ENCODE data around the gene RPUSD2.
A peak's percentile ranks its signal among the peaks of the same experiment; 100 is the strongest.
"Not testable (repeated sequence)": the region's sequence is repeated elsewhere in the genome, so short reads cannot be mapped to it uniquely, and the experiment has no call there.

Gene RPUSD2

DNA sequence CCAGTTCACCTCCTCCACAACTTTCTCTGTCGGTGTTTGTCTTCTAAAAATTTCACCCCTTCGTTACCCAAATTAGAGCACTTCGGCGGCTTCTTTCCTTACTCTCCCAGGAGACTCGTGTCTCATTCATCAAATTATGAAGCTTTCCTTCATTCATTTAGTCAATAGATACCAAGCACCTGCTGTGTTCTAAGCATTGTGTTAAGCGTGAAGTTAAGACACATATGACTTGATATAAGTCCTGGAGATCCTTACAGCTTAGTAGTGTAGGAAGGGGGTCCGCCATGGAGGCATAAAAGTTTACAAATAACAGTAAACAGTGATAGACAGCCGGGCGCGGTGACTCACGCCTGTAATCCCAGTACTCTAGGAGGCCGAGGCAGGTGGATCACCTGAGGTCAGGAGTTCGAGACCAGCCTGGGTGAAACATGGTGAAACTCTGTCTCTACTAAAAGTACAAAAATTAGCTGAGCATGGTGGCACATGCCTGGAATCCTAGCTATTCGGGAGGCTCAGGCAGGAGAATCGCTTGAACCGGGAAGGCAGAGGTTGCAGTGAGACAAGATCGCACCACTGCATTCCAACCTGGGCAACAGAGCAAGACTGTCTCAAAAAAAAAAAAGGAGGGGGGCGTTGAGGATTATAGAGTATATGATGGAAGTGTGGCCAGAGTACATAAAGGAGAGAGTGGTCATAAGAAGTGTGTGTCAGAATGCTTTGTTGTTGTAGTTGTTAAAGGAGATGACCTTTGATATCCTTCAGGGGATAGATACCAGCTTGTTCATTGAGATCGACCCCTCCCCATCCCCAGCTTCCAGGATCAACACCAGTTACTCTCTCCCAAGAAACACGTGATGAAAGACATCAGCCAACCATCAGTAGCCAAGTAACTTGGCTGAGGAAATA, 3.5 kb upstream of the RPUSD2 start:
- DNase-seq, result no peak

DNA sequence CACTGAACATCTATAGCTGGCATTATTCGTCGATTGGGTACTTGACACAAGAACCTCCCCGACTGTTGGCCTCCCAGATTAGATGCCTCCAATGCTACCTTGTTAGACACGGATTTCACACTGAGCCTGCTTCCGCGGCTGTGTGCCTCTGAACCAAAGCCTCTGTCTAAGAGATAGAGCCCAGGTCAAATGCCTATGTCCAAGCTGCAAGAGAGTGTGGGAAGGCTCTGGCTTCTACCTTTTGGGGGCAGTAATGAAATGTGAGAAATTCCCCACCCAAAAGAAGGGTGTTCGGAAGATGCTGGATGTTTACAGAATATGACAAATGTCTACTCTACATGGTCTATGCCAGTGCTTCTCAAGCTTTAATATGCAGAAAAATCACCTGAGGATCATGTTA, 2.0 kb upstream of the RPUSD2 start:
- no peak for DNase-seq

DNA sequence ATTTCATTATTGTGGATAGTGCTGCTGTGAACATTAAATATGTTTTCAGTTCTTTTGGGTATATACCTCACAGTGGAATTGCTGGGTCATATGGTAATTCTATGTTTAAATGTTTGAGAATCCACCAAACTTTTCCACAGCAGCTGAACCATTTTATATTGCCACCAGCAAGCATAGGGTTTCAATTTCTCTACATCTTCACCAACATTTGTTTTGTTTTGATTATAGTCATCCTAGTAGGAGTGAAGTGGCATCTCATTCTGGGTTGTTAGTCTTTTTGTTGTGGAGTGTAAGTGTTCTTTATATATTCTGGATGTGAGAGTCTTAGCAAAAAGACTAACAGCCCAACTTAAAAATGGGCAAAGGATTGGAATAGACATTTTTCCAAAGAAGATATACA, 6.0 kb downstream of the RPUSD2 start:
- DNase-seq, result no peak

DNA sequence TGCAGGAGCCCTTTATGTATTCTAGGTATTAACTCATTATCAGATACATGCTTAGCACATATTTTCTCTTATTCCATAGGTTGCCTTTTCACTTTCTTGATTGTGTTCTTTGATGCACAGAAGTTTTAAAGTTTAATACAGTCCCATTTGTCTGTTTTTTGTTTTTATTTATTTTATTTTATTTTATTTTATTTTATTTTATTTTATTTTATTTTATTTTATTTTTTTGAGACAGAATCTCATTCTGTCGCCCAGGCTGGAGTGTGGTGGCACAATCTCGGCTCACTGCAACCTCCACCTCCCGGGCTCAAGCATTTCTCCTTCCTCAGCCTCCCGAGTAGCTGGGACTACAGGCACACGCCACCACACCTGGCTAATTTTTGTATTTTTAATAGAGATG, 7.8 kb downstream of the RPUSD2 start:
- DNase-seq, result not testable (repeated sequence)

DNA sequence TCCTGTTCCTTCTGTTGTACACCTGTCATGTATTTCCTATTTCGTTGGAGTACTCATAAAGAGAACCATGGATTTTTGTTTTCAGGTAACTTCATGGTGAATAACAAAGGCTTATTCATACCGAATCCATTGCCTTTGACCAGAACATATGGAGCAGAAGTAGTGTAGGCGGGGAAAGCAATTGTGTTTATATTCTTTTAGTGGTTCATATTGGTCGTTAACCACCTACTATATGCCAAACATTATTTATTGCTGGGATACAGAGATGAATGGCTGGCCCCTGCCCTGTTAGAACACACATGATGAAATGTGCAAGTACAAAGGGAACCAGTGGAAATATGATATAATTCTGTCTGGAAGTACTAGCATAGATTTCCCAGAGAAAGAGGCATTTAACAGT, 9.8 kb downstream of the RPUSD2 start:
- DNase-seq, result no peak

DNA sequence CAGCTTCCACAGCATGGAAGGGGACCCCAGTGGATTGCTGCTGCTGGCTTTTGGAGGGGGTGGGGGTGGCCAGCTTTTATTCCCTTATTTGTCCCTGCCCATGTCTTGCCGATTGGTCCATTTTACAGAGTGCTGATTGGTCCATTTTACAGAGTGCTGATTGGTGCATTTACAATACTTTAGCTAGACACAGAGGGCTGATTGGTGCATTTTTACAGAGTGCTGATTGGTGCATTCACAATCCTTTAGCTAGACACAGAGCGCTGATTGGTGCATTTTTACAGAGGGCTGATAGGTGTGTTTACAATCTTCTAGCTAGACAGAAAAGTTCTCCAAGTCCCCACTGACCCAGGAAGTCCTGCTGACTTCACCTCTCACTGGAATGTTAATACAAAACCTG, 12.7 kb downstream of the RPUSD2 start:
- DNase-seq, result not testable (repeated sequence)

DNA sequence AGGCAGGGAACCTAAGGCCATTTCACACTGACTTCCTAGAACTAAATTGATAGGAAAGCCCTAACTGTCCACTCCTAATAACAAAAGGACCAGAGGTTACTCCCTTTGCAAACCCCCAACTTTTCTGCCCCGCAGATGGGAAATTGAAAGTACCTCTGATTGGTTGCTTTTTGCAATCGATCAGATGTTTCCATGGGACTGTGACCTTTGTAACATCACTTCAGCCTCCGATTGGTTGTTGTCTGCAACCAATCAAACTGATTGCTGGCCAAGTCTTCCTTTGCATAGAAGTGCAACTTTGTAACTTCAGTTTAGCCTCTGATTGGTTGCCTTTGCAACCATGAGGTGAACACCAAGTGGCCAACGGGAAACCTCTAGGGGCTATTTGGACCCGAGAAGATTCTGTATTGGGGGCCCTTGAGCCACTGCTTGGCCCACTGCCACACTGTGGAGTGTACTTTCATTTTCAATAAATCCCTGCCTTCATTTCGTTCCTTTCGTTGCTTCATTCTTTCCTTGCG, 13.7 kb downstream of the RPUSD2 start:
- DNase-seq, result no peak

DNA sequence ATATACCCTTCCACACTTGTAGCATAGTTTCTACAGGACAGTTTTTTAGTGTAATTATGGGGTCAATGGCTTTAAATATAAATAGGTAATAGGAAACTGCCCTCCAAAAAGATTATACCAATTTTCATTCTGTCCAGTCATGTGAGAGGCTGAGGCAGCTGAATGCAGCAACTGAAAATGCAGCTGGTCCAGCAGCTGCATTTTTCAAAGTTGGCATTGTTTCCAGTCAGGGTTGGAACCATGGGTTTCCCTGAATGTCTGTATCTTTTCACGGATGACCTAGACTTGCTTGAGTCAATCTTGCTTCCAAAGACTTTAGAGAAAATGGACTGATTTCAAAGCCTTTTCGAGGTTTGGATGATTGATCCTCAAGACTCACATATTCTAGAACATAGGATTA, 15.1 kb downstream of the RPUSD2 start:
- no peak for DNase-seq

DNA sequence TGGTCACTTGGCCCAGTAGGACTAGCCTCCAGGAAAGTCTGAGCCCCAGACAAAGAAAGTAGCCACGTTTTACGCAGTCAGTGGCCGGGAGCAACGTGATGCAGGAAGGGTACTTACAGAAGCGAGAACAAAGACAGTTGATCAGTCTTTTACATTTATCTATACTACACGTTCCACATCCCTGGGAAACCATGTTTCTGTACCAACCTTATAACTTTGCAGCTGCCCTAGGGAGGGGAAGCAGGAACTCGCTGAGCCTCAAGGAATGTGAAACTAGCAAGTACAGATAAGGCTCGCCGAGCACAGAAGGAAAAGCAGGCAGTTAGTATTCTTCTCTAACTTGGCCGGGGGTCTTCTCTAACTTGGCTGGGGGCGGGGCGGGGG, 21.6 kb downstream of the RPUSD2 start:
- no peak for DNase-seq

DNA sequence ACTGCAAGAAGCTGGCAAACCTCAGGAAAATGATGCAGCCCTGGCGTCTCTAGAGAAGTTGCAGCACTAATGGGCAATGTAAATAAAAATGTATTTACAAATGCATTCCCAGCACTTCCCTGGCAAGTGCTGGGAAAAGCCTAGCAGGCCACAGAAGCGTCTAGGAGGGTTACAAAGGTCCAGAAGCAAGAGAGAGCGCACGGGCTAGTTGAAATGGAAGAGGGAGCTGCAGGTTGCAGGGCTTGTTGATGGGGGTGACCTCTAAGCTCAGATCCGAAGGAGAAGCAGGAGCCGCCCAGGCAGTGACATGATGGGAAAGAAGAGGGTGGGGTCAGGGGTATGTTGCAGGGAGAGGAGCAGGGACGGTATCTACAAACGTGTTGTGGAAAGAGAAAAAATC, 22.3 kb downstream of the RPUSD2 start:
- DNase-seq, result no peak

DNA sequence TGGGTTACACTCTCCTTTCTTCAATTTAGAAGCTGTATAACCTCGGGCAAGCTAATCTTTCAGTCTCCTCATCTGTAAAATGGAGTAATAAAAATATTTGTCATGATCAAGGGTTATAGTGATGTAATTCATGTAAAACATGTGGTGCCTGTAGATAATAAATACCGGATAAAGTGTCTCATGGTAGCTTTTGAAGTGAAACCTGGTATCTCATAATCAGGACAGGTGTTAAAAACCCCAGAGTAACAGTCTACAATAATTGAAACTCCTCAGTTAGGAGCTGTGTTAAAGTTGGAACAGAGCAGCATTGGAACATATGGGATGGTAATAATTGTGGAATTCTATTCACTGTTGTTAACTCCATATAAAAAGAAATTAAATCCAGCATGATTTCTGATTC, 24.1 kb downstream of the RPUSD2 start:
- DNase-seq, result no peak

DNA sequence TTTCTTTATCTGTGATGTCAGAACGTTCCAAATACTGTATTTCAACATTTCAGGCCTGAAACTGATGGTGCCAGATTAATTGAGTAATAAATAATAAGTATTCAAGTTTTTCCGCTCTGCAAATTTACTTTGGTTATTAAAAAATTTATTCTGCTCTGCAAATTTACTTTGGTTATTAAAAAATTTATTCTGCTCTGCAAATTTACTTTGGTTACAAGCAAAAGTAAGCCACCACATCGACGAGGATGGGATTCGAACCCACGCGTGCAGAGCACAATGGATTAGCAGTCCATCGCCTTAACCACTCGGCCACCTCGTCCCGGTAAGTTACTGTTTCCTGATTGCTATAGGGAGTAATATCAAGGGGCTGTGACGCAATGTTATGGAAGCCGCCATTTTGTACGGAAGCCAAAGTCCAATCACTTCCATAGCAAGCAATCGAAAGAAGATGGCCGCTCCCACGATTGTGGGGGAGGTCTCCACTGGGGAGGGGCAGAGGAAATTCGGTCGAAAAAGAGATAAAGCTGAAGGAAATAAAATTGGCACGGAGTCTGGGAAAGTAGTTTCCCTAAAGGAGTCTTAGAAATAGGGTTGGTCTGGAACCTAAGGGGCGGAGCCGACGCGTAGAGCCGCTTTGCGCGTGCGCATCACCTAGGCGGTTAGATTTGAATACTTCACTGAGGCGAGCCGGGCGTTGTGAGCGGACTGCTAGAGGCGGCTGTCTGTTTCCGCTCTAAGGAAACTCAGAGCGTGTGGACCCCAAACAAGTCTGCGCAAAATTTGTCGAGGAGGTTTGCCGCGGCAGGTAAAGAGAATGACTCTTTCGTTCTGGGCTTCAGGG, 24.7 kb downstream of the RPUSD2 start, which contains the start of gene KNL1:
KNL1 (plus strand) TSS at position 662 of the 841 bp plus-strand sequence. CDS start 8,683 bp downstream, outside the sequence.
- peak; percentile 92 for DNase-seq

DNA sequence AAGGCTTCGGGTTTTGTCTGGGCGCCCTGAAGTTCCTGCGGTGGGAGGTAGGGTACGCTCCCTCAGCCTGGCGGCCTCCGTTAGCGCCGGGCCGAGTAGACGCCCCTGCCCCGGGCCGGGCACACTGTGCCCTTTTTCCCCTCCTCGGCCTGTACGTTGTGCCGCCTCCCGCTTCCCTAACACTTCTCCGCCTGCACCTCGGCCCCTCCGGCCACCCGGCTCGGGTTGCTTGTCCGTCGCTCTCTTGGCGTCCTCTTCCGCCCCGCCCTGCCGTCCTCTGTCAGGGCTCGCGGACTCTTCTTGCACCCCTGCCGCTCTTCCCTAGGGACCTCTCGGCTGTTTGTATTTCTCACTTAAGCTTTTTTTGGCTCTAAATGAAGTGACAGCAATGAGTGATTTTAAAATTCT, 25.3 kb downstream of the RPUSD2 start:
- peak; percentile 77 for DNase-seq

DNA sequence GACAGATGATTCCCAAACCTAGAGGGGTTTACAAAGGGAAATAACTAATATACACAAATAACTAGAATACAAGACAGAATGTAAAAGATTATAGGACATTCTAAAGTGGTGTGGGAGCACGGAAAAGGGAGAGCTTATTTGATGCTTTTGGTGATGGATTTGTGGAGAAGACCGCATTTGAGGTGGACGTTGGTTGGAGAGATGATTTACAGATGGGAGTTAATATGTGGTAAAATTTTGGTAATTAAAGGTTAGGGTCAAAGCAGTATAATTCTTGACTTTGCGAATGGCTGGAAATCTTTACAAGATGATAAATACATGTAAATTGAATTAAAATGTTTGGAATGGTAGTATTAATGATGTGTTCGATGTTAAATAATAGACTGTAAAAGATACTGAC, 26.1 kb downstream of the RPUSD2 start:
- DNase-seq, result no peak

DNA sequence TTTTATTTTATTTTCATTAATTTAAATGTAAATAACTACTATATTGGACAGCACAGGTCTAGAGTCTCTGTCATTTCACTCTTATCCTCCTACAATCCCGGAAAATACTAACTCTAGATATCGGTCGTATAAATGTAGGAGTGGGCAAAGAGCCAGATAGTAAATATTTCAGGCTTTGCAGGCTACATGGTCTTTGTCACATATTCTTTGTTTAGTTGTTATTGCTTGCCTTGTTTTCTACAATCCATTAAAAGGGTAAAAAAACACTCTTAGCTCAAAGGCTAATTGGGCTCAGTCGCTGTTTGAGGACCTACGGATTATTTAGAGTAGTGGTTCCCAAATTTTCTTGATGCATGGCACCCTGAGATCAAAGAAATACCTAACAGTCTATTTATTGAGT, 26.7 kb downstream of the RPUSD2 start:
- no peak for DNase-seq

DNA sequence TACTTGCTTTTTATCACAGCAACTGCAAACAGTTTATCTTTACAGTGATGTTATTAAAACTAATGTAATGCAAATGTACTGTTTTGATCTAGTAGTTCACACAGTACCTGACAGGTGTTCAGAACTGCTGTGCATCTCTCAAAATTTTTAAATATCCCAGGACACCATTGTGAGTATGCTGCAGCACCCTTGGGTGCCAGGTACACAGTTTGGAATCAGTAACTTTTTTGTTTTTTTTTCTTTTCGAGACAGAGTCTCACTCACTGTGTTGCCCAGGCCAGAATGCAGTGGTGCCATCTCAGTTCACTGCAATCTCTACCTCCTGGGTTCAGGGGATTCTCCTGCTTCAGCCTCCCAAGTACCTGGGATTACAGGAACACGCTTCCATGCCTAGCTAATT, 27.9 kb downstream of the RPUSD2 start:
- no peak for DNase-seq

DNA sequence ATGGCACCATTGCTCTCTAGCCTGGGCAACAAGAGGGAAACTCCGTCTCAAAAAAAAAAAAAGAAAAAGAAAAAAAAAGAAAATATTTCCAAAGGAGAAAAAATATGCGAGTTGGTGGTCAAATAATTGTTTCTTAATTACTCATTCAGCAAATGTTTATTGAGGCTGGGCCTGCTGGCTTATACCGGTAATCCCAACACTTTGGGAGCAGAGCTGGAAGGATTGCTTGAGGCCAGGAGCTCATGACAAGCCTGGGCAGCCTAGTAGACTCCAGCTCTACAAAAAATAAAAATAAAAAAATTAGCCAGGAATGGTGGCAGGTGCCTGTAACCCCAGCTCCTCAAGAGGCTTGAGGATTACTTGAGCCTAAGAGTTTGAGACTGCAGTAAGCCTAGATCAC, 29.0 kb downstream of the RPUSD2 start:
- DNase-seq, result no peak

DNA sequence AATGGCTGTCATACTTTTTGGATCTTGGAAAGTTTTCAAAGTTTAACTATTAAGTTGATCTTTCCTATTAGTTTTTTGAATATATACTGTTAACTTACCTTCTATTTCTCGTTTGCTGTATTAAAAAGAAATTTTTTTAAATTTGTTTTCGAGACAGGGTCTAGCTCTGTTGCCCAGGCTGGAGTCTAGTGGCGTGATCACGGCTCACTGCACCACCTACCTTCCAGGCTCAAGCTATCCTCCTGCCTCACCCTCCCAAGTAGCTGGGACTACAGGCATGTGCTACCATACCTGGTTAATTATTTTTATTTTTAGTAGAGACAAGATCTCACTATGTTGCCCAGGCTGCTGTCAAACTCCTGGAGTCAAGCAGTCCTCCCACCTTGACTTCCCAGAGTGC, 29.6 kb downstream of the RPUSD2 start:
- DNase-seq, result no peak

DNA sequence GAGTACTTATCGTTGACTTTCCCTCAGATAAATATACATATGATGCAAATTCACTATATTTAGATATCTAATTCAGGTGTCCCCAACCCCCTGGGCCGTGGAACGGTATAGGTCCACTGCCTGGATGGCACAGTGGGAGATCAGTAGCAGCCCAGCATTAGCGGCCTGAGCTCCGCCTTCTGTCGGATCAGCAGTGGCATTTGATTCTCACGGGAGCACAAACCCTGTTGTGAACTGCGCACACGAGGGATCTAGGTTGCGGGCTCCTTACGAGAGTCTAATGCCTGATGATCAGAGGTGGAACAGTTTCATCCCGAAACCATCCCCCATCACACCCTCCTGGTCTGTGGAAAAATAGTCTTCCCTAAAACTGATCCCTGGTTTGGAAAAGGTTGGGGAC, 31.9 kb downstream of the RPUSD2 start:
- no peak for DNase-seq

DNA sequence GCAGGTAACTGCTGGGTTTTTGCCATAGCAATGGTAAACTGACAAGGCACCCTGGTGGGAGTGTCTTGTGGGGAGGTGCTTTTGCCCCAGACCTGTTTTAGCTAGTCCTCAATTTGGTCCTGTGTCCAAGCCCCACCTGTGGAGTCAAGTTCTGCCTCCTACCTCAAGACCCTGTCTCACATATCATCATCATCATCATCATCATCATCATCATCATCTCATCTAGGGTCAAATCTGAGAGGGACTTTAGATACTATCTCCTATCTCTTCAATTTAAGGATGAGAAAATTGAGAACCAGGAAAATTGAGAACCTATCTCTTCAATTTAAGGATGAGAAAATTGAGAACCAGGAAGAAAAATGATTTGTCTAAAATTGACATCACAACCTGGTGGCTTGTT, 34.8 kb downstream of the RPUSD2 start:
- no peak for DNase-seq

DNA sequence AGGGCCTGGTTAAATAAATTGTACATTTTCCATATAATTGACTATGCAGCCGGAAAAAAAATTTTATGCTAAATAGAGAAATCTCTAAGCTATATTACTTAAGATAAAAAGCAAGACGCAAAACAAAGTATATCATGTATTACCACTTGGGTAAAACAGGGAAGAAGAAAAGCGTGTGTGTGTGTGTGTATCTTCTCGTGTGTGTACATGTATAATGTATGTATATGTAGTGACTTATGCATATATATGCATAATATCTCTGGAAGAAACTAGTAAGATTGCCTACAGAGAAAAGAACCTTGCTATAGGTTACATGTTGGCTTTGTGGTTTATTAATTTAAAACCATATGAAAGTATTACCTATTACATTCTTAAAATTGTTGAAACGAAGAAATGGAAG, 44.0 kb downstream of the RPUSD2 start:
- no peak for DNase-seq

DNA sequence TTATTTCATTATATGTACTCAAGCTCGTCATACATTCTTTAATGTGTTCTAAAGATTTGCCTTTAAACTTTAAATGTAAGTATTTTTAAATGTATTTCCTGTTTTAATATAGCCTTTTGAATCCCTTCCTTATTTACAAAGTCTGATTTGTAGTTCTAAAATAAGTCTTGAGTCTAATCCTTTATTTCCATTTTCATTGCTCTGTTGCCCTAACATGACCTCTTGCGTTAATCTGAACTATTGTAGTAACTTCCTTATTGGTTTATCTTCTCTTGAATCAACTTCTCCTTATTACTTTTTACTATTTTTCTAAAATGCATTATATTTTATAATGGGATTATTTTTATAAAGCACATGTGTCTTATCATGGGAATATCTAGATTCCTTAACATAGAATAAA, 48.9 kb downstream of the RPUSD2 start:
- DNase-seq, result no peak

DNA sequence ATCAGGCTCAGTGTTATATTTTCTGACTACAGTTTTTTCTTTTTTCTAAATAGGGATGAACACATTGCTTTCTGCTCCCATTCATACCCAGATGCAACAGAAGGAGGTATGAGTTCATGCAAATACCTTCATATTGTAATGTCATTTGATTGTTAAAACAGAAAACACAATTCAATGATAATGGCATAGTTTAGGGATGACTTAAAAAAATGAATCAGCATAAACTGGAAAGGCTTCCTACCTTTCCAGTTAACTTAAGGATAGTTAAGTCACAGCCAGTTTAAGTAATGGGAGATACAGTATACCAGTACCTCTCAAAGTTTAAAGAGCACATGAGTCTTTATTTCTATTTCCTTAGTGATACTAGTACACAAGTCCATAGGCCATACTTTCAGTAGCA, 49.8 kb downstream of the RPUSD2 start:
- DNase-seq, result no peak

DNA sequence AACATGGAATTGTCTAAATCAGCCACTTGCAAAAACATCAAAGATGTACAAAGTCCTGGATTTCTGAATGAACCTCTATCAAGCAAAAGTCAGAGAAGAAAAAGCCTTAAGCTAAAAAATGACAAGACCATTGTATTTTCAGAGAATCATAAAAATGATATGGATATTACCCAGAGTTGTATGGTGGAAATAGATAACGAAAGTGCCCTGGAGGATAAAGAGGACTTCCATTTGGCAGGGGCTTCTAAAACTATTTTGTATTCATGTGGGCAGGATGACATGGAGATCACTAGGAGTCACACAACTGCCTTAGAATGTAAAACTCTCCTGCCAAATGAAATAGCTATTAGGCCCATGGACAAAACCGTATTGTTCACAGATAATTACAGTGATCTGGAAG, 54.3 kb downstream of the RPUSD2 start:
- no peak for DNase-seq

Data from NK-92 treated with Interleukin-12 subunit alpha and Interleukin-12 subunit beta, amount 100 ng/mL, for 24 hours (cell line).